GM19238 (cell line): ENCODE data around the gene WDR11.

Source experiments
- DNase-seq: peaks from one replicate; pipeline ENCODE4 v3.0.0; 2011; ENCODE audit warnings: low spot score; ENCODE audit not compliant: insufficient read length

Gene WDR11

GRCh38 chr10:120850911-120851865 lies at the start of gene WDR11:
Gene WDR11, plus strand, starts transcription at chr10:120851362. Its CDS starts 59 bp downstream, at chr10:120851421.
- peak; percentile 56 for DNase-seq

- no peak for DNase-seq
Measured at GRCh38 chr10:120802935-120803334, 48.2 kb upstream of the WDR11 start.

- no peak for DNase-seq
Measured at GRCh38 chr10:120803972-120804371, 47.2 kb upstream of the WDR11 start.

DNA sequence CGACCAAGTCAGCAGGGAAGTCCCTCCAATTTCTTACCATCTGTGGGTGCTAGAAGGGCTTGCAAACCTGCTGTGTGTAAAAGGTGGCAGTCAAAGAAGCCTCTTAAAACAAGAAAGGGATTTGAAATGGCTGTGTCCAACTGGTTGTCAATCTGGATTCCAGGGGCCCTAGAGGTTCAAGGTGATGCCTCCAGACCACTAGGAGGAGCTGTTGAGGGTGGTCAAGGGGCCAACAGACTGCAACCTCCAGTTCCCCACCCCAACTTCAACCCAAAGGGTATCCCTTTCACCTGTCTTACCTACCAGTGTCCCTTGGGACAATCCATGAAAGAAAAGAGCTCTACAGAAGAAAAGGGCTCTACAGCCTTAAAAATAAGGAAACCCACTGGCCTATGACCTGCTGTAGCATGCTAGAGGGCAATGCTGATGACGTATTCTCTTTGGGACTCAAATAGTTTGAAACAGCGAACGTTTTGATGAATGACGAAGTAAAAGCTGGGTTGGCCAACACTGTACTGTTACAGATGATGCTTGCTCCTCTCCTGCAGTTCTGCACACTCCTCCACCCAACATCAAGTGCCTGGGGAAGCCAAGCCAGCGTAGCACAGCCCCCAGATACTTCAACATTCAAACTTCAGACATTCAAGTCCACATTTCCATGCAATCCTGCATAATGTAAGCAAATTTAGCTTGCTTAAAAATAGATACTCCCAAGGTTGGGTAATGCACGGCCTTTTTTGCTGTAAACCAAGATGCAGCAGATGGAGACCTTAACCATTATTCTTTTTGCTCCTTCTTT lies 45.9 kb upstream of the WDR11 start:
- no peak for DNase-seq

- no peak for DNase-seq
Measured at GRCh38 chr10:120806081-120806480, 45.1 kb upstream of the WDR11 start.

GRCh38 chr10:120810298-120810697 lies 40.9 kb upstream of the WDR11 start:
- no peak for DNase-seq

DNA sequence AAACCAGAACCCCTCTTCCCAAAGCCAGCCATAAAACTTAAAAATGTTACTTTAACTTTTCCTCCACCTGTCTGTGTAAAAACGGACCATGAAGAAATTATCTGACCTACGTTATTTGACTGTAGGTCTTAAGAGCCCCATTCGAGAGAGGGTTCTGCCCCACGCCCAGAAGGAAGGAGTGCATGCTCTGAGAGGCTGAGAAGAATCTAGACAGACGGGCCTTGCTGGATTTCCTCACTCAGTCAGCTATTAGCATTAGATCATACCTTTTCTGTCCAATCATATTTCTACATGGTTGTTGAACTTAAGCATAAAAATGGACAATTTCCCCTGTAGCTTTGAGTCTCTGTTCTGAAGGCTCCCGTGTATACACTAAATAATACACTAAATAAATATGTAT lies 38.1 kb upstream of the WDR11 start:
- no peak for DNase-seq

- no peak for DNase-seq
Measured at GRCh38 chr10:120818301-120818700, 32.9 kb upstream of the WDR11 start.

DNA sequence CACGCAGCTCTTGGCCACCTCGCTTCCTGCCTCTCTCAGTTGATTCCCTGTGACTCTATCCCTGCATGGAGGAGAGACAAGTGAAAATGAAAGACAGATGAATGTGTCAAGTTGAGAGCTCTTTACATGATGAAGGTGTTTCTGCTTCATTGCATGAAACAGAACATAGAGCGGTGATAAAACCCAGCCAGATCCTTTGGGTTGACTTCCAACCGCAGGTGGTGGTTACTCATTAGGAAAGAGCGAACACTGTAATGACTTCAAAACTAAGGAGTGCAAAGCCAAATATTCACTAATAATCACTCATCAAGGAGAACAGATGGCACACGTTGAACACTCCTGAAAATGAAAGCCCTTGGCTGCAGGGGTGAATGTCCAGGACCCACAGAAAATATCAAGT lies 31.8 kb upstream of the WDR11 start:
- no peak for DNase-seq

- no peak for DNase-seq
Measured at GRCh38 chr10:120823266-120823665, 27.9 kb upstream of the WDR11 start.

GRCh38 chr10:120824881-120825309 lies 26.3 kb upstream of the WDR11 start:
- no peak for DNase-seq

DNA sequence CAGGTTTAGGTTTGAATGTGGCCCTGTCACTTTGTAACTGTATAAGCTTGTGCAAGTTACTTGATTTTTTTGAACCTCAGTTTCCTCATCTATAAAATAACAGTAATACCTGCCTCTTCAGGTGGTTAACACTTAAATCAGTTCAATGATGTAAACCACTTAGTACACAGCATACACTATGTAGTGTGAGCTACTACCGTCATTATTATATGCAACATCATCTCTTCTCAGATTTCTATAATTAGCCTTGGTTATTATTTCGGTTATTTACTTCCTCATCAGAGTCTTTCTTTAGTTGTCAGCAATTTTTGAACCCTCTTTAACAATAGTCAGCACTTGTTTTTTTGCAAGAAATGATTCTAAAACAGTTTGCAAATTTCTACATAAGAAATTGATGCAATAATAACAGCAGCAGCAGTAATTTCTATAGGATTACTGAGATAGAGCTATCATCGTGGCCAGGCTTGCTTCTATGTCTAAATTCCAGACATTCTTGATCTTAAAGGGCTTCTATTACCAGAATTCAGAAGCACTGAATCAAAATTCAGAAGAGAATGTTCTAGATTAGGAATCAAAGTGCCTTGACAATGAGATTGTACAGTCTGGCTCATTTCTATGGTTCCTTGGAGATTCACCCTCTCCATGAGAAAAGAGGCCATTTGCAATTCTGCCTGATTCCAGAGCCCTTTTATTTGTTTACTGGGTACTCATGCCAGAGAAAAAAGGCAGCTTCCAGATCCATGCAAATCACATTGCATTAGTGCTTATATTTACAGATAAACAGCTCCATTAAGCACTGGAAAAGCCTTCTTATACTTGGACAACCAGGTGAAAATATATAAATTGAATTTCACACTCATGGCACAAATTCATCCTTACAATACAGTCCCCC lies 25.0 kb upstream of the WDR11 start:
- DNase-seq, result no peak

- DNase-seq, result no peak
Measured at GRCh38 chr10:120827251-120827875, 23.8 kb upstream of the WDR11 start.

DNA sequence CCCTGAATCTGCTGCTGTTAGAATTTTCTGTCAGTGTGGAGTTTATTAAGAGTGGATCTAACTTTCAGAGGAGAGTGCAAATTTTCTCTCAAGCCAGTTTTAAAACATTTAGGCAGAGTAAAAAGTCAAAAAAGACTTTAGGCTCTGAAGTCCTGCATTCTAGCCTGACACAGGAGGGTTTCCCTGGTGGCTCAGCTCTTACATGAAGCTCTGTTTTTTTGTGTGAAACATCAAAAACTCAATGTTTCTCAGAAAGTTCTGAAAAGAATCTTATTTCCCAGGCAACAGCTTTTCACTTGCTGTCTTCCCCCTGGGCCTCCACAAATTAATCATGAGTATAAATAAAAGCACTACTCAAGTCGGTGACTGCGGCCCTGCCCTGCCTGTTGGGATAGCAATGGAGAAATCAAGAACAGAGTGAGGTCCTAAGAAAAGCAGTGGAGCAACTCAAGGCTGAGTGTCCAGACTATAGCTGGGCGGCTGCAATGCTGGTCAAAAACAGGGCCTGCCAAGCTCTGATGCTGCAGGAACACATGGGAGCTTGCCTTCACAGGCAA lies 22.3 kb upstream of the WDR11 start:
- DNase-seq, result no peak

DNA sequence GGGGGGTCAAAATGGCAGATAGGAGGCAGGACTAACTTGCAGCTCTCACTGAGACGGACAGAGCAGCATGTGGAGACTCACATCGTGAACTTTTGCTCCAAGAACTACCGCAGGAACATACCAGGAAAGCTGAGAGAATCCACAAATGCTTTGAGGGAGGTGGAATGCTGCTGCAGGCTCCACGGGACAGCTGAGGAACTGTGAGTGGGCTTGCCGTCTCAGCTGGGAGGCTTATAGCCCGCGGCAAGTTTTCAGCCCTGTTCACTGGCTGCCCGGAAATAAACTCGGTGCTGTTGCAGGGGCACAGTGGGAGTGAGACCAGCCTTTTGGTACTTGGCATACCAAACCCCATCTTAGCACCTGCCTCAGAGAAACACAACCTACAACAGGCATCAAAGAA lies 19.1 kb upstream of the WDR11 start:
- no peak for DNase-seq

GRCh38 chr10:120833222-120833928 lies 17.8 kb upstream of the WDR11 start:
- no peak for DNase-seq

DNA sequence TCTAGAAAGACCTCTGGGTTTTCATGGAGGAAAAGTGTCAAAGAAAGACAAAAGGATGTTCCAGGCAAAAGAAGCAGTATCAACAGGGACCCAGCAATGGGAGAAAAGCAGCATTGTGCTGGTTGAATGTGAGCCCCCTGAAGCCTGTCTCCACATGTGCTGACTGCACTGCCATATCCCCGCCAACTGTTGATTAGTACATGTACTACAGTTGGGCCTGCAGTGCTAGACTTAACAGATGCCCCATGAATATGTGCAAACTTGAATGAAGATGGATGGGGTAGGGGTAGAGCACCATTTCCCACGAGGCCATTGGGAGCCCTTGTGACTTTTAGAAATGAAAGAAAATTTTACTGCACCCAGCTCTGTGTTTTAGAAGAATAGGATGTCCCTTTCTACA lies 15.6 kb upstream of the WDR11 start:
- DNase-seq, result no peak

- no peak for DNase-seq
Measured at GRCh38 chr10:120838941-120839340, 12.2 kb upstream of the WDR11 start.

DNA sequence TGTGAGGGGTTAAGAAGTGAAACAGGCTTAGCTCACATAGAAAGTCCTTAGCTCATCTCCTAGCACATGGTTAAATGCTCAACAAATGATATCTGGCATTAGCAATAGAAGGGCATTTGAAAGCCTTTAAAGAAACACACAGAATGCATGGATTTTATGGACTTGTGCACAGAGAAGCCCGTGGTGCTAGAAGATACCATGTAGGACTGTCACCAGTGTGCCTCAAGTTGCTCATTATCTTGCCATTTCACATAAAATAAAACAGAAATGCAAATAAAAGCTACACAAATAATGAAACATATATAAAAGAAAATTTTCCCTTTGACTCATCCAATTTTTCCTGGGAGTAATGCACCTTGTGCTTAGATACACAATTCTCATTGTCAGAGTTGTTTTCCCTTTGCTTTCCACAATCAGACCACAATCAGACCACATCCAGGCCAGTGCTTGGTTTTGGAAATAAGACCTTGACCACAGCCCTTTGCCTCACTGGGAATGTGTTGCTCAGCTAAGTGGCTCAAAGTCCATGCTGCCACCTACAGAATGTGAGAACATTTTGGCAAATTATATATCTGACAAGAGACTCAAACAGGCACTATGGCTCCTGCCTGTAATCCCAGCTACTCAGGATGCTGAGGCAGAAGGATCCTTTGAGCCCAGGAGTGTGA lies 9.5 kb upstream of the WDR11 start:
- DNase-seq, result no peak
